ENCODE results near the gene ENGASE.

- TF ChIP-seq CTCF (IDR thresholded peaks at IDR 0.05) (no peak), POLR2A (IDR thresholded peaks at IDR 0.05) (no peak)
These were observed 7.1 kb downstream of the ENGASE start for GRCh38 chr17:79081571-79082276.

Data from Peyer's patch (tissue), 4 donors.